Measurements from ENCODE around the gene ITGBL1. TPM values are rescaled to one million over a fixed set of nuclear protein-coding genes. Genes with fewer than 3 reads are reported as not detected.
A peak's percentile ranks its signal among the peaks of the same experiment; 100 is the strongest.

The ITGBL1 gene
- total and polyA plus RNA-seq, 5 experiments from 2014 or later = not detected

GRCh38 chr13:101457176-101457575 lies 4.7 kb downstream of the ITGBL1 start:
- H3K36me3 Mint-ChIP-seq = no peaks in the 10 kb centered on the region
- H3K27me3 Mint-ChIP-seq = peaks cover 13 to 47% (median 22%) of the 10 kb centered on the region in 5 donors
- peaks cover 0 to 3% (median 0%) of the 10 kb centered on the region in 9 donors for H3K9me3 Mint-ChIP-seq
- no peak overlapping the region for H3K4me3 Mint-ChIP-seq
- DNase-seq = no peak
- no peak overlapping the region for H3K27ac Mint-ChIP-seq
- peaks cover 0 to 8% (median 2%) of the 10 kb centered on the region in 4 donors for H3K4me1 Mint-ChIP-seq
- no peak for ATAC-seq
- POLR2A ChIA-PET = no interaction called here

GRCh38 chr13:101465877-101466276 lies 13.4 kb downstream of the ITGBL1 start:
- no peak for DNase-seq
- Mint-ChIP-seq H3K4me3 (no peak overlapping the region), H3K4me1 (no peaks in the 10 kb centered on the region)

GRCh38 chr13:101467415-101467814 lies 14.9 kb downstream of the ITGBL1 start:
- Mint-ChIP-seq H3K9me3 (peaks cover 0 to 4% (median 0%) of the 10 kb centered on the region in 9 donors), H3K27ac (no peak overlapping the region), H3K27me3 (peaks cover 4 to 17% (median 8%) of the 10 kb centered on the region in 5 donors), H3K4me1 (no peaks in the 10 kb centered on the region), H3K36me3 (no peaks in the 10 kb centered on the region), H3K4me3 (no peak overlapping the region)
- ATAC-seq (no peak), DNase-seq (no peak)
- POLR2A ChIA-PET = no interaction called here

More at GRCh38 chr13:101465877-101466276, 13.4 kb downstream of the ITGBL1 start:
- Mint-ChIP-seq H3K36me3 (no peaks in the 10 kb centered on the region), H3K9me3 (peaks cover 0 to 4% (median 0%) of the 10 kb centered on the region in 9 donors), H3K27ac (no peak overlapping the region), H3K27me3 (peaks cover 4 to 17% (median 8%) of the 10 kb centered on the region in 5 donors)
- POLR2A ChIA-PET = no interaction called here
- ATAC-seq = no peak

GRCh38 chr13:101473458-101473857 lies 21.0 kb downstream of the ITGBL1 start:
- DNase-seq (no peak), ATAC-seq (no peak)
- Mint-ChIP-seq H3K36me3 (no peaks in the 10 kb centered on the region), H3K4me1 (no peaks in the 10 kb centered on the region), H3K9me3 (peaks cover 0 to 2% (median 0%) of the 10 kb centered on the region in 9 donors), H3K27me3 (peaks cover 6 to 30% (median 16%) of the 10 kb centered on the region in 5 donors), H3K27ac (peak overlapping the region in 1 of 10 donors; percentile 23), H3K4me3 (no peak overlapping the region)
- POLR2A ChIA-PET = no interaction called here

GRCh38 chr13:101474419-101474957 lies 22.0 kb downstream of the ITGBL1 start:
- H3K4me1 Mint-ChIP-seq = no peaks in the 10 kb centered on the region
- peaks cover 6 to 30% (median 16%) of the 10 kb centered on the region in 5 donors for H3K27me3 Mint-ChIP-seq
- no peak for DNase-seq
- H3K9me3 Mint-ChIP-seq = peaks cover 0 to 2% (median 0%) of the 10 kb centered on the region in 9 donors
- H3K36me3 Mint-ChIP-seq = no peaks in the 10 kb centered on the region
- POLR2A ChIA-PET = no interaction called here
- ATAC-seq = no peak
- no peak overlapping the region for H3K27ac Mint-ChIP-seq
- H3K4me3 Mint-ChIP-seq = no peak overlapping the region

GRCh38 chr13:101475536-101475935 lies 23.1 kb downstream of the ITGBL1 start:
- no peaks in the 10 kb centered on the region for H3K36me3 Mint-ChIP-seq
- peaks cover 0 to 2% (median 0%) of the 10 kb centered on the region in 9 donors for H3K9me3 Mint-ChIP-seq
- H3K4me1 Mint-ChIP-seq = no peaks in the 10 kb centered on the region
- POLR2A ChIA-PET = no interaction called here
- peaks cover 4 to 30% (median 16%) of the 10 kb centered on the region in 5 donors for H3K27me3 Mint-ChIP-seq
- DNase-seq (no peak), ATAC-seq (no peak)
- no peak overlapping the region for H3K4me3 Mint-ChIP-seq
- H3K27ac Mint-ChIP-seq = no peak overlapping the region

GRCh38 chr13:101481421-101481820 lies 28.9 kb downstream of the ITGBL1 start:
- POLR2A ChIA-PET = no interaction called here
- Mint-ChIP-seq H3K36me3 (no peaks in the 10 kb centered on the region), H3K27ac (no peak overlapping the region), H3K4me1 (no peaks in the 10 kb centered on the region), H3K9me3 (peaks cover 0 to 3% (median 0%) of the 10 kb centered on the region in 9 donors), H3K4me3 (no peak overlapping the region), H3K27me3 (peaks cover 0 to 9% (median 3%) of the 10 kb centered on the region in 5 donors)
- DNase-seq (no peak), ATAC-seq (no peak)

GRCh38 chr13:101486708-101487437 lies 34.4 kb downstream of the ITGBL1 start:
- ATAC-seq (no peak), DNase-seq (no peak)
- Mint-ChIP-seq H3K9me3 (peaks cover 0 to 3% (median 0%) of the 10 kb centered on the region in 9 donors), H3K4me1 (no peaks in the 10 kb centered on the region), H3K36me3 (no peaks in the 10 kb centered on the region), H3K4me3 (no peak overlapping the region), H3K27ac (no peak overlapping the region), H3K27me3 (peaks cover 0 to 9% (median 2%) of the 10 kb centered on the region in 5 donors)
- POLR2A ChIA-PET = no interaction called here

- H3K4me3 Mint-ChIP-seq = no peak overlapping the region
- H3K9me3 Mint-ChIP-seq = peaks cover 0 to 3% (median 0%) of the 10 kb centered on the region in 9 donors
- DNase-seq (no peak), ATAC-seq (no peak)
- no peaks in the 10 kb centered on the region for H3K36me3 Mint-ChIP-seq
- POLR2A ChIA-PET = no interaction called here
- H3K27me3 Mint-ChIP-seq = peaks cover 0 to 9% (median 2%) of the 10 kb centered on the region in 5 donors
- no peak overlapping the region for H3K27ac Mint-ChIP-seq
- H3K4me1 Mint-ChIP-seq = no peaks in the 10 kb centered on the region
Observed at GRCh38 chr13:101487438-101487830, 35.0 kb downstream of the ITGBL1 start.

GRCh38 chr13:101488734-101489133 lies 36.3 kb downstream of the ITGBL1 start:
- Mint-ChIP-seq H3K9me3 (peaks cover 0 to 3% (median 0%) of the 10 kb centered on the region in 9 donors), H3K27ac (no peak overlapping the region), H3K36me3 (no peaks in the 10 kb centered on the region), H3K4me3 (no peak overlapping the region), H3K27me3 (peaks cover 0 to 2% (median 0%) of the 10 kb centered on the region in 5 donors), H3K4me1 (no peaks in the 10 kb centered on the region)
- ATAC-seq = no peak
- no peak for DNase-seq
- POLR2A ChIA-PET = no interaction called here

- H3K9me3 Mint-ChIP-seq = peaks cover 0 to 3% (median 0%) of the 10 kb centered on the region in 9 donors
- DNase-seq (no peak), ATAC-seq (no peak)
- H3K36me3 Mint-ChIP-seq = no peaks in the 10 kb centered on the region
- POLR2A ChIA-PET = no interaction called here
- no peak overlapping the region for H3K4me3 Mint-ChIP-seq
- H3K27me3 Mint-ChIP-seq = peaks cover 0 to 2% (median 0%) of the 10 kb centered on the region in 5 donors
- no peaks in the 10 kb centered on the region for H3K4me1 Mint-ChIP-seq
- no peak overlapping the region for H3K27ac Mint-ChIP-seq
Observed at GRCh38 chr13:101489643-101490405, 37.3 kb downstream of the ITGBL1 start.

GRCh38 chr13:101490406-101491015 lies 38.0 kb downstream of the ITGBL1 start:
- DNase-seq (no peak), ATAC-seq (no peak)
- POLR2A ChIA-PET = no interaction called here
- Mint-ChIP-seq H3K27ac (no peak overlapping the region), H3K4me1 (no peaks in the 10 kb centered on the region), H3K4me3 (no peak overlapping the region), H3K9me3 (no peaks in the 10 kb centered on the region), H3K27me3 (peaks cover 0 to 2% (median 1%) of the 10 kb centered on the region in 5 donors), H3K36me3 (no peaks in the 10 kb centered on the region)

All from naive thymus-derived CD8-positive, alpha-beta T cell (primary cell).